H1 (cell line): ENCODE results near the gene PRICKLE2. TPM values are rescaled to one million over a fixed set of nuclear protein-coding genes. Genes with fewer than 3 reads are reported as not detected.

Experiments used
- CTCF ChIA-PET: fragments of 300-600 bp; sonication (Branson Sonifier 250); formaldehyde crosslinking; loops from one replicate; lab custom pipeline; 2021; ENCODE audit not compliant: partially characterized antibody; lab: Charles Lee
- POLR2A ChIA-PET: fragments of 300-600 bp; sonication (Branson Sonifier 250); formaldehyde crosslinking; loops from one replicate; lab custom pipeline; 2021; ENCODE audit warnings: inconsistent platforms; ENCODE audit not compliant: partially characterized antibody; lab: Charles Lee
- DNase-seq, 2 experiments: peaks; one replicate each; pipeline versions ENCODE4 v3.0.0 to v3.0.0-alpha.2; 2010 to 2022; ENCODE audit warnings: low spot score in 2 of 2, low read depth in 1 of 2, mixed read lengths in 1 of 2
- FAIRE-seq: peaks from 2 replicates; lab custom pipeline; 2011; peaks lifted over from hg19 to GRCh38; lab: Jason Lieb, UNC
- H2AFZ ChIP-seq: 2 replicates; pipeline ENCODE4 v1.8.1; 2012; ENCODE audit warnings: low read length, inconsistent platforms
- H2AK5ac ChIP-seq: 2 replicates; pipeline ENCODE4 v1.6.1; 2013; ENCODE audit warnings: low read depth, low read length
- H2BK120ac ChIP-seq: replicated peaks from 2 replicates; pipeline ENCODE3; 2013; ENCODE audit warnings: low read depth, low read length, inconsistent platforms
- H2BK12ac ChIP-seq: 2 replicates; pipeline ENCODE4 v1.6.1; 2013; ENCODE audit warnings: low read depth, low read length
- H2BK15ac ChIP-seq: 2 replicates; pipeline ENCODE4 v1.6.1; 2013; ENCODE audit warnings: low read length
- H2BK20ac ChIP-seq: 2 replicates; pipeline ENCODE4 v1.6.1; 2013; ENCODE audit warnings: low read length
- H2BK5ac ChIP-seq: 2 replicates; pipeline ENCODE4 v1.6.1; 2013; ENCODE audit warnings: low read depth, low read length
- H3K14ac ChIP-seq: 2 replicates; pipeline ENCODE4 v1.6.1; 2013; ENCODE audit warnings: inconsistent platforms; ENCODE audit not compliant: insufficient read length
- H3K18ac ChIP-seq: 2 replicates; pipeline ENCODE4 v1.6.1; 2013; ENCODE audit warnings: low read length; ENCODE audit errors: extremely low read depth
- H3K23ac ChIP-seq: 2 replicates; pipeline ENCODE4 v1.6.1; 2013; ENCODE audit warnings: inconsistent platforms; ENCODE audit not compliant: insufficient read length
- H3K23me2 ChIP-seq: 2 replicates; pipeline ENCODE4 v1.6.1; 2013; ENCODE audit warnings: low read depth, low read length
- H3K27ac ChIP-seq: 2 replicates; pipeline ENCODE4 v1.6.1; 2011; ENCODE audit warnings: low read depth, low read length, inconsistent platforms
- H3K27me3 ChIP-seq, 4 experiments: replicated peaks in 1 of 4; 1 replicate in 1 of 4; 2 replicates in 3 of 4; pipeline versions ENCODE4 v1.6.1 to v1.8.1; 2011 to 2013; ENCODE audit warnings: low read length in 3 of 4, mild to moderate bottlenecking in 3 of 4, inconsistent platforms in 2 of 4, mixed read lengths in 2 of 4, moderate library complexity in 1 of 4; ENCODE audit not compliant: control insufficient read depth in 3 of 4, insufficient read depth in 3 of 4; ENCODE audit errors: extremely low read depth in 1 of 4
- H3K36me3 ChIP-seq, 4 experiments: 2 replicates each; pipeline versions ENCODE4 v1.6.1 to v1.8.1; 2011 to 2013; ENCODE audit warnings: mild to moderate bottlenecking in 4 of 4, low read length in 3 of 4, moderate library complexity in 2 of 4, control low read depth in 1 of 4, inconsistent platforms in 1 of 4; ENCODE audit not compliant: insufficient read depth in 4 of 4, control insufficient read depth in 2 of 4
- H3K4ac ChIP-seq: replicated peaks from 2 replicates; pipeline ENCODE3; 2013; ENCODE audit warnings: low read length, low read depth, mixed read lengths, inconsistent platforms; ENCODE audit not compliant: insufficient read length
- H3K4me1 ChIP-seq, 4 experiments: replicated peaks in 1 of 4; 1 replicate in 1 of 4; 2 replicates in 3 of 4; pipeline versions ENCODE4 v1.6.1 to v1.8.1; 2011 to 2013; ENCODE audit warnings: low read length in 3 of 4, inconsistent platforms in 2 of 4, mixed read lengths in 1 of 4; ENCODE audit not compliant: insufficient read depth in 4 of 4, control insufficient read depth in 3 of 4
- H3K4me2 ChIP-seq, 2 experiments: 2 replicates each; pipeline versions ENCODE4 v1.6.1 to v1.8.1; 2011 to 2013; ENCODE audit warnings: low read depth in 2 of 2, low read length in 2 of 2, control low read depth in 1 of 2, inconsistent platforms in 1 of 2, mild to moderate bottlenecking in 1 of 2; ENCODE audit not compliant: insufficient read depth in 1 of 2
- H3K4me3 ChIP-seq, 4 experiments: fragments of 200-600, 300-600 bp in 1 of 4; sonication (generic), shearing (Covaris generic), sonication (Bioruptor Twin) in 1 of 4; 2 replicates each; pipeline versions ENCODE4 v1.5.1 to v1.8.1; 2011 to 2016; ENCODE audit warnings: low read length in 4 of 4, low read depth in 3 of 4, control low read depth in 2 of 4, inconsistent platforms in 2 of 4, mild to moderate bottlenecking in 2 of 4, mixed read lengths in 1 of 4, moderate library complexity in 1 of 4; ENCODE audit not compliant: insufficient read depth in 2 of 4; ENCODE audit errors: extremely low read depth in 1 of 4
- H3K56ac ChIP-seq: replicated peaks from 2 replicates; pipeline ENCODE3; 2013; ENCODE audit warnings: low read depth, mild to moderate bottlenecking, mixed read lengths, low read length, inconsistent platforms; ENCODE audit not compliant: insufficient read length
- H3K79me1 ChIP-seq: 2 replicates; pipeline ENCODE4 v1.6.1; 2013; ENCODE audit warnings: low read depth, low read length, control low read depth
- H3K79me2 ChIP-seq, 2 experiments: 2 replicates each; pipeline versions ENCODE4 v1.6.1 to v1.8.1; 2012 to 2013; ENCODE audit warnings: low read length in 2 of 2, mild to moderate bottlenecking in 2 of 2, inconsistent platforms in 1 of 2; ENCODE audit not compliant: insufficient read depth in 2 of 2, control insufficient read depth in 1 of 2
- H3K9ac ChIP-seq, 4 experiments: replicated peaks in 1 of 4; 1 replicate in 1 of 4; 2 replicates in 3 of 4; pipeline versions ENCODE4 v1.6.1 to v1.8.1; 2011 to 2013; ENCODE audit warnings: low read depth in 3 of 4, low read length in 3 of 4, control low read depth in 2 of 4, mild to moderate bottlenecking in 2 of 4, moderate library complexity in 2 of 4, inconsistent platforms in 1 of 4; ENCODE audit errors: extremely low read depth in 1 of 4
- H3K9me3 ChIP-seq, 2 experiments: 2 replicates each; pipeline versions ENCODE4 v1.6.1 to v1.8.1; 2012 to 2013; ENCODE audit warnings: mild to moderate bottlenecking in 2 of 2, moderate library complexity in 2 of 2, control low read depth in 1 of 2, inconsistent platforms in 1 of 2, low read depth in 1 of 2, low read length in 1 of 2, mixed read lengths in 1 of 2; ENCODE audit not compliant: insufficient read depth in 2 of 2
- H4K20me1 ChIP-seq, 2 experiments: replicated peaks in 1 of 2; 2 replicates each; pipeline versions ENCODE3 to v1.8.1; 2011 to 2013; ENCODE audit warnings: inconsistent platforms in 2 of 2, low read length in 2 of 2, mild to moderate bottlenecking in 1 of 2; ENCODE audit not compliant: insufficient read depth in 2 of 2, control insufficient read depth in 1 of 2
- H4K5ac ChIP-seq: 2 replicates; pipeline ENCODE4 v1.6.1; 2013; ENCODE audit warnings: low read length, low read depth, mixed read lengths, inconsistent platforms; ENCODE audit not compliant: insufficient read length
- H4K8ac ChIP-seq: 2 replicates; pipeline ENCODE4 v1.8.0; 2013; ENCODE audit warnings: mild to moderate bottlenecking, moderate library complexity, low read length, inconsistent platforms; ENCODE audit not compliant: insufficient read depth; ENCODE audit errors: extremely low read depth
- H4K91ac ChIP-seq: replicated peaks from 2 replicates; pipeline ENCODE3; 2013; ENCODE audit warnings: low read length, mixed read lengths, inconsistent platforms; ENCODE audit not compliant: insufficient read length
- BCL11A ChIP-seq, 2 experiments: IDR thresholded peaks; one replicate each; pipeline ENCODE4 v1.6.1; 2011; ENCODE audit warnings: low read depth in 2 of 2, low read length in 2 of 2, mild to moderate bottlenecking in 2 of 2
- CHD1 ChIP-seq: IDR thresholded peaks from 2 replicates; pipeline ENCODE4 v1.6.1; 2012; ENCODE audit warnings: low read depth, low read length, improper control_type of control experiment
- HDAC2 ChIP-seq, 2 experiments: fragments of 300-600 bp in 1 of 2; sonication (generic) in 1 of 2; IDR thresholded peaks; 2 replicates each; pipeline ENCODE4 v1.6.1; 2011 to 2012; ENCODE audit warnings: low read depth in 2 of 2, low read length in 2 of 2, mild to moderate bottlenecking in 2 of 2, moderate library complexity in 2 of 2, borderline replicate concordance in 1 of 2, inconsistent platforms in 1 of 2
- KDM1A ChIP-seq: fragments of 200-600, 300-600 bp; sonication (generic); IDR thresholded peaks from 2 replicates; pipeline ENCODE4 v1.7.1; 2016; ENCODE audit warnings: mild to moderate bottlenecking, low read length, borderline replicate concordance
- KDM4A ChIP-seq: IDR thresholded peaks from one replicate; pipeline ENCODE4 v1.7.1; 2012; ENCODE audit warnings: low read depth, mild to moderate bottlenecking, moderate library complexity, low read length, inconsistent platforms; ENCODE audit not compliant: severe bottlenecking
- KDM5A ChIP-seq: fragments of 200-600 bp; IDR thresholded peaks from 2 replicates; pipeline ENCODE4 v1.7.1; 2012; ENCODE audit warnings: mild to moderate bottlenecking, low read length, inconsistent platforms, mixed read lengths
- SP4 ChIP-seq: IDR thresholded peaks from 2 replicates; pipeline ENCODE4 v1.6.1; 2012; ENCODE audit warnings: low read length, inconsistent platforms
- TEAD4 ChIP-seq: IDR thresholded peaks from 2 replicates; pipeline ENCODE4 v1.6.1; 2012; ENCODE audit warnings: low read depth, low read length, inconsistent platforms, mixed read lengths
- WGBS, 2 experiments: shearing (Covaris generic) in 1 of 2; methylation state at CpG; one replicate each; pipeline versions ENCODE4 v1.1.6 to v1.1.7; 2013 to 2015; ENCODE audit warnings: low lambda C conversion rate in 2 of 2, mixed read lengths in 2 of 2, inconsistent platforms in 1 of 2, low coverage in 1 of 2, missing lambda C conversion rate in 1 of 2; ENCODE audit not compliant: insufficient replicate concordance in 2 of 2, insufficient coverage in 1 of 2, insufficient read length in 1 of 2; ENCODE audit errors: extremely low coverage in 1 of 2, missing lambda C conversion rate in 1 of 2; 5-methylcytosine and 5-hydroxymethylcytosine counted together
- polyA plus RNA-seq, 7 experiments: library from polyadenylated mRNA; depleted of rRNA in 3 of 7; stranded (reverse) in 5 of 7; unstranded in 2 of 7; fragments of >200 nt in 5 of 7; fragments of 200-250 nt in 2 of 7; gene quantifications; 1 replicate in 5 of 7; 2 replicates in 1 of 7; 4 replicates in 1 of 7; pipeline versions ENCODE4 v1.2.1 to v1.2.3, GENCODE V29; 2011 to 2013; ENCODE audit warnings: missing spikeins in 2 of 7, mixed read lengths in 2 of 7
- total RNA-seq: library from RNA; stranded (reverse); fragmentation: NEBNext Ultra II Directional; extraction: Animal tissue kit (Norgen Biotek cat#: 25700); gene quantifications from 2 replicates; pipeline ENCODE4 v1.2.1, GENCODE V29; 2021
- TF ChIP-seq, protein P1 (sequence below): IDR thresholded peaks from 2 replicates; pipeline ENCODE4 v1.6.1; 2011; ENCODE audit warnings: low read length, improper control_type of control experiment
- TF ChIP-seq, protein P2 (sequence below): IDR thresholded peaks from 2 replicates; pipeline ENCODE4 v1.6.1; 2012; ENCODE audit warnings: inconsistent platforms

Gene PRICKLE2
- total and polyA plus RNA-seq, 2 of the 8 experiments (the other 6 are each of a cell fraction or from before 2014, with no cell fraction given), result 2.9 to 8.0 TPM

- Histone ChIP-seq H4K91ac (no peak overlapping the region), H3K79me2 (no peaks in the 10 kb centered on the region), H4K20me1 (no peaks in the 10 kb centered on the region), H3K23me2 (no peaks in the 10 kb centered on the region; the same call in 1 of the 2 replicates), H3K23ac (no peak overlapping the region), H3K14ac (no peak overlapping the region), H3K27ac (no peak overlapping the region), H3K9me3 (no peaks in the 10 kb centered on the region), H3K18ac (no peak overlapping the region), H2AFZ (no peak overlapping the region), H3K27me3 (no peaks in the 10 kb centered on the region), H3K4me1 (no peaks in the 10 kb centered on the region), H2BK12ac (no peak overlapping the region), H2BK20ac (no peak overlapping the region), H2AK5ac (peak overlapping the region; percentile 25; the same call in 1 of the 2 replicates), H3K4ac (no peak overlapping the region), H2BK5ac (no peak overlapping the region), H3K4me3 (no peak overlapping the region), H2BK120ac (no peak overlapping the region), H4K8ac (no peak overlapping the region), H3K9ac (no peak overlapping the region), H3K56ac (no peak overlapping the region), H4K5ac (no peak overlapping the region), H2BK15ac (peak overlapping the region; percentile 77; the same call in 1 of the 2 replicates), H3K4me2 (no peak overlapping the region), H3K36me3 (no peaks in the 10 kb centered on the region), H3K79me1 (no peaks in the 10 kb centered on the region)
- ChIA-PET CTCF (no interaction called here), POLR2A (no interaction called here)
- WGBS, 2 experiments, result 100% methylated on average over 2 of the region's 2 CpGs; no CpG with 5 or more reads in 1 of the 2 experiments
- TF ChIP-seq CHD1 (no peak), HDAC2 (IDR thresholded peaks at IDR 0.05; ENCODE audit: borderline replicate concordance in 1 of 2, low read depth in 2 of 2, low read length in 2 of 2) (no peak), KDM1A (no peak), SP4 (no peak), KDM5A (no peak), TEAD4 (no peak), KDM4A (no peak), BCL11A (IDR thresholded peaks at IDR 0.05; ENCODE audit: low read depth in 2 of 2, low read length in 2 of 2) (no peak)
- TF ChIP-seq, protein P1, sequence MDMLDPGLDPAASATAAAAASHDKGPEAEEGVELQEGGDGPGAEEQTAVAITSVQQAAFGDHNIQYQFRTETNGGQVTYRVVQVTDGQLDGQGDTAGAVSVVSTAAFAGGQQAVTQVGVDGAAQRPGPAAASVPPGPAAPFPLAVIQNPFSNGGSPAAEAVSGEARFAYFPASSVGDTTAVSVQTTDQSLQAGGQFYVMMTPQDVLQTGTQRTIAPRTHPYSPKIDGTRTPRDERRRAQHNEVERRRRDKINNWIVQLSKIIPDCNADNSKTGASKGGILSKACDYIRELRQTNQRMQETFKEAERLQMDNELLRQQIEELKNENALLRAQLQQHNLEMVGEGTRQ, result no peak
- TF ChIP-seq, protein P2, sequence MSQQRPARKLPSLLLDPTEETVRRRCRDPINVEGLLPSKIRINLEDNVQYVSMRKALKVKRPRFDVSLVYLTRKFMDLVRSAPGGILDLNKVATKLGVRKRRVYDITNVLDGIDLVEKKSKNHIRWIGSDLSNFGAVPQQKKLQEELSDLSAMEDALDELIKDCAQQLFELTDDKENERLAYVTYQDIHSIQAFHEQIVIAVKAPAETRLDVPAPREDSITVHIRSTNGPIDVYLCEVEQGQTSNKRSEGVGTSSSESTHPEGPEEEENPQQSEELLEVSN, result no peak
- peak; percentile 28 for FAIRE-seq
- no peak for DNase-seq
Observed at GRCh38 chr3:64072126-64072525, 153.1 kb downstream of the PRICKLE2 start.
